Glutamatergic neuron (in vitro differentiated cells): ENCODE measurements around the gene CLSTN2. TPM values are rescaled to one million over a fixed set of nuclear protein-coding genes. Genes with fewer than 3 reads are reported as not detected.

Experiments used
- DNase-seq: peaks from one replicate; pipeline ENCODE4 v3.0.0; 2022
- H3K27ac Mint-ChIP-seq: one replicate; pipeline ENCODE4 v1.8.0; 2020; ENCODE audit warnings: mild to moderate bottlenecking, mixed read lengths, inconsistent platforms; ENCODE audit not compliant: unreplicated experiment
- H3K27me3 Mint-ChIP-seq: one replicate; pipeline ENCODE4 v1.8.0; 2020; ENCODE audit warnings: mild to moderate bottlenecking, moderate library complexity, mixed read lengths, inconsistent platforms; ENCODE audit not compliant: unreplicated experiment
- H3K36me3 Mint-ChIP-seq: one replicate; pipeline ENCODE4 v1.8.0; 2020; ENCODE audit warnings: mild to moderate bottlenecking, mixed read lengths, inconsistent platforms; ENCODE audit not compliant: unreplicated experiment
- H3K4me1 Mint-ChIP-seq: one replicate; pipeline ENCODE4 v1.8.0; 2020; ENCODE audit warnings: mild to moderate bottlenecking, low read depth, mixed read lengths, inconsistent platforms; ENCODE audit not compliant: unreplicated experiment
- H3K4me3 Mint-ChIP-seq: one replicate; pipeline ENCODE4 v1.8.0; 2020; ENCODE audit warnings: mild to moderate bottlenecking, mixed read lengths, inconsistent platforms; ENCODE audit not compliant: unreplicated experiment
- H3K9me3 Mint-ChIP-seq: one replicate; pipeline ENCODE4 v1.8.0; 2020; ENCODE audit warnings: mild to moderate bottlenecking, moderate library complexity, mixed read lengths, inconsistent platforms; ENCODE audit not compliant: unreplicated experiment
- total RNA-seq: library from RNA; stranded (reverse); fragmentation: NEBNext Ultra II Directional; extraction: Animal tissue kit (Norgen Biotek cat#: 25700); gene quantifications from one replicate; pipeline ENCODE4 v1.2.1, GENCODE V29; 2021; ENCODE audit not compliant: unreplicated experiment
- TF ChIP-seq, protein P1 (sequence below): fragments of 200-600 bp; sonication (generic); IDR thresholded peaks from one replicate; pipeline ENCODE4 v1.5.0; 2021; ENCODE audit not compliant: partially characterized antibody, unreplicated experiment

CLSTN2 gene
- total RNA-seq, 1 donor from 2014 or later, result 3.1 TPM

DNA sequence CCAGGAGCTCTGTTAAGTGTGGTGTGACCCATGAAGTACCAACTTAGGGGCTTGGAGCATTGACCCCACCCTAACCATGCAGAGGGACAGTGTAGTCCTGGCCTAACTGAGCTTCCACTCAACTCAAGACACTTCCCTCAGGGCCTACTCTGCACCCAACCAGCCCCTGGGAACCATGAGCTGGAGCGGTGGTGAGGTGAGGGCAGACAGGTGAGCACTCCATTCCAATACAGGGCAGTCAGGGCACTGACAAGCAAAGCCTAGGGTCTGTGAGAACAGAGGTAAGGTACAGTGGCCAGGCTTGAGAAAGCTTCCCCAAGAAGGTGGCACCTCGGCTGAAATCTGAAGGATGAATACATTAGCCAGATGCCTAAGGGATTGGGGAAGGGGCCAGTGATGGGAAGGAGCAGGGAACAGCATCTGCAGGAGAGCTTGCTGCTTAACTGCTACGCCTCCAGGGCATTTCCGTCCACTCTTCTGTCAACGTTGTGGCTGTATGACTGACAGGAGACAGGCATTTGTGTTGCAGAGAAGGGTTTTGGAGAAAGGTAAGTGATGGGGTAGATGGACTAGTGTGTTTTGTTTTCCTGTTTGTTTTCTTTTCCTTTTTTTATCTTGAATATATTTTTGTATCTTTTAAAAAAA lies 499.4 kb downstream of the CLSTN2 start:
- Mint-ChIP-seq H3K9me3 (peaks cover 2% of the 10 kb centered on the region), H3K36me3 (no peaks in the 10 kb centered on the region), H3K4me3 (no peak overlapping the region), H3K4me1 (peaks cover 8% of the 10 kb centered on the region), H3K27ac (no peak overlapping the region), H3K27me3 (no peaks in the 10 kb centered on the region)
- DNase-seq, result no peak
- TF ChIP-seq, protein P1, sequence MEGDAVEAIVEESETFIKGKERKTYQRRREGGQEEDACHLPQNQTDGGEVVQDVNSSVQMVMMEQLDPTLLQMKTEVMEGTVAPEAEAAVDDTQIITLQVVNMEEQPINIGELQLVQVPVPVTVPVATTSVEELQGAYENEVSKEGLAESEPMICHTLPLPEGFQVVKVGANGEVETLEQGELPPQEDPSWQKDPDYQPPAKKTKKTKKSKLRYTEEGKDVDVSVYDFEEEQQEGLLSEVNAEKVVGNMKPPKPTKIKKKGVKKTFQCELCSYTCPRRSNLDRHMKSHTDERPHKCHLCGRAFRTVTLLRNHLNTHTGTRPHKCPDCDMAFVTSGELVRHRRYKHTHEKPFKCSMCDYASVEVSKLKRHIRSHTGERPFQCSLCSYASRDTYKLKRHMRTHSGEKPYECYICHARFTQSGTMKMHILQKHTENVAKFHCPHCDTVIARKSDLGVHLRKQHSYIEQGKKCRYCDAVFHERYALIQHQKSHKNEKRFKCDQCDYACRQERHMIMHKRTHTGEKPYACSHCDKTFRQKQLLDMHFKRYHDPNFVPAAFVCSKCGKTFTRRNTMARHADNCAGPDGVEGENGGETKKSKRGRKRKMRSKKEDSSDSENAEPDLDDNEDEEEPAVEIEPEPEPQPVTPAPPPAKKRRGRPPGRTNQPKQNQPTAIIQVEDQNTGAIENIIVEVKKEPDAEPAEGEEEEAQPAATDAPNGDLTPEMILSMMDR, result no peak

DNA sequence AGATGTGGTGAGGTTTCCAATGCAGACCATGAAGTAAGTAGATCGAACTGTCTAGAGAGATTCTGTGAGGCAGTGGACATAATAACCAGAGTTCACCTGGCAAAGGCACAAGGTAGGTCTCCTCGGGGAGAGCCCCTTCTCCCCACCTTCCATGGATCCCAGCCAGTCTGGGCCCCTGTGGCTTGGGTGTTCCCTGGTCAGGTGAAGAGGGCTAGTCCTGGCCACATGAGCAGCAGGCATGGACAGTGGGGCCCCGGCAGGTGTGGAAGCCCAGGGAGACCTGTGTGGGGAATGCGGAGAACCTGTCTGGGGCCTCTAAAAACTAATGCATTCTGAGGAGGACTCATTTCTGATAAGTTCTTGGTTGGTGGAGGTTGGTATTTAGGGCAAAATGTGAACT lies 501.4 kb downstream of the CLSTN2 start:
- no peak overlapping the region for H3K4me3 Mint-ChIP-seq
- H3K27ac Mint-ChIP-seq, result no peak overlapping the region
- H3K27me3 Mint-ChIP-seq, result no peaks in the 10 kb centered on the region
- peaks cover 2% of the 10 kb centered on the region for H3K9me3 Mint-ChIP-seq
- DNase-seq, result no peak
- no peaks in the 10 kb centered on the region for H3K36me3 Mint-ChIP-seq
- H3K4me1 Mint-ChIP-seq, result peaks cover 8% of the 10 kb centered on the region
- TF ChIP-seq, protein P1, result no peak

DNA sequence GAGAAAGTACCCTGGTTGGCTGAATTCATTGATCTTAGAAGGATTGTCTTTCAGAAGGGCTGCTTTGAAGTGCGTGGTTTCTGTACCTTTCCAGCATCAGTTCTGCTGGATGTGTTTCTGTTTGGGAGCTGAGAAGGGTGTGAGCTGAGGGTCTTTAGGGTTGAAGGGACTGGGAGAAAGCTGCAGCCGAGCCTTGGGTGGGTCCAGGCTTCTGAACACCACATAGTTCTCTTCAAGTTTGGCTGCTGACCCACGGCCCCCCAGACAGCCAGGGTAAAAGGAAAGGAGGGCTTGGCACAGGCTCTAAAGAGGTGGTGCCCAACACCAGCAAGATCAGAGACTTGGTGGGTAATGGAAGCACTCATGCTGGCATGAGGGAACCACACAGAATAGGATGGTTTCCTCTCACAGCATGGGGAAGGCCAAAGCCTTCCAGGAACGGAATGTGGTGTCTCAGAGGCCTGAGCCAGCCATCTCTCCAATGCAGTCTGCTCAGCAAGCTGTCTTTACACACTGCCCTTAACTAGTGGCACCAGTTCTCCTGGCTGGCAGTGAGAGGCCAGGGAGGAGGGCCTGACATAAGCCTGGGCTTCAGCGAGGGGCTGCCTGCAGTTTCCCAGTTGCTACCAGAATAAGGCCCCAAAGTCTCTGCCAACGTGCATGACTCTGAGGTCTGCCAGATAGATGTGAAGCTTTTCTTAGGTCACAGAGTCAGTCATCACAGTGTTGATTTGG lies 503.9 kb downstream of the CLSTN2 start:
- no peak for DNase-seq
- no peaks in the 10 kb centered on the region for H3K9me3 Mint-ChIP-seq
- peaks cover 3% of the 10 kb centered on the region for H3K27me3 Mint-ChIP-seq
- no peak overlapping the region for H3K27ac Mint-ChIP-seq
- H3K4me1 Mint-ChIP-seq, result peaks cover 2% of the 10 kb centered on the region
- TF ChIP-seq, protein P1, result no peak
- no peaks in the 10 kb centered on the region for H3K36me3 Mint-ChIP-seq
- H3K4me3 Mint-ChIP-seq, result no peak overlapping the region

DNA sequence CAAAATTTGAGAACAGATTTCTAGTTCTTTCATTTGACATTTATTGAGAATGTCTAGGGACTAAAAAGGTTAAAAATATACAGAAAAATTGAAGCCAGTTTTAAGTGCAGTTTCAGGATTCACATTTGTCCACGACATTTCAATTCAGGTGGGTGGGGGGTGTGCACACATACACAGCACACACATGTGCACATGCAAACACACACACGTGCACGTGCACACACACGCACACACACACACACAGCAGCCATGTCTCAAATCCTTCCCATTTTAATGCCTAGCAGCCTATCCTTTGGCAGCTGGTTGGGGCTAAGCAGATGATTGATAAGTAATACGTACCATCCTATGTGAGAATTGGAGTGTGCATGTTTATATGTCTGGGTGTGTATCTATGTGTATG lies 504.5 kb downstream of the CLSTN2 start:
- no peak for DNase-seq
- H3K9me3 Mint-ChIP-seq, result no peaks in the 10 kb centered on the region
- H3K27ac Mint-ChIP-seq, result no peak overlapping the region
- peaks cover 2% of the 10 kb centered on the region for H3K4me1 Mint-ChIP-seq
- no peak overlapping the region for H3K4me3 Mint-ChIP-seq
- H3K36me3 Mint-ChIP-seq, result no peaks in the 10 kb centered on the region
- TF ChIP-seq, protein P1, result no peak
- peaks cover 3% of the 10 kb centered on the region for H3K27me3 Mint-ChIP-seq

DNA sequence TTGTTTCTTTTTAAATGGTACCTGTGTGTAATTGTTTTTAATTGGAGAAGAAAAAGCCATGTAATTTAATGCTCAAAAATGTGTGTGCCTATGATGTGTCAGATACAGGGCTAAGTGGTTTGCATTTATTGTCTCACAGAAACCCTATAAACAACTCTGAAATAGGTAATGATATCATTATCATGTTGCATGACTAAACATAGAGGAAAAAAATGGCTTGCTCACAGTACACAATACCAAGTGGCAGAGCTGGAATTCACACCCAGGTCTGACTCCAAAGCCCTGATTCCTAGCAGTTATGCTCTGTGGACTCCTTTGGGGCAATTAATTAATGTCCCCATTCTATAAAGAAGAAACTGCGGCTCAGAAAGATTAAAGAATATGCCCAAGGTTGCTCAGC lies 505.5 kb downstream of the CLSTN2 start:
- TF ChIP-seq, protein P1, result no peak
- H3K4me1 Mint-ChIP-seq, result peaks cover 2% of the 10 kb centered on the region
- no peak overlapping the region for H3K4me3 Mint-ChIP-seq
- H3K27ac Mint-ChIP-seq, result no peak overlapping the region
- no peaks in the 10 kb centered on the region for H3K36me3 Mint-ChIP-seq
- no peaks in the 10 kb centered on the region for H3K9me3 Mint-ChIP-seq
- DNase-seq, result no peak
- peaks cover 3% of the 10 kb centered on the region for H3K27me3 Mint-ChIP-seq
